Right atrium auricular region (tissue), 2 donors: Measurements from ENCODE around the gene ZMIZ2. TPM values are rescaled to one million over a fixed set of nuclear protein-coding genes. Genes with fewer than 3 reads are reported as not detected.
"Not testable (repeated sequence)": the region's sequence is repeated elsewhere in the genome, so short reads cannot be mapped to it uniquely, and the experiment has no call there.

ENCODE experiments used
- DNase-seq: peaks from one replicate; pipeline ENCODE4 v3.0.0-alpha.2; 2019; ENCODE audit warnings: low spot score
- H3K27ac ChIP-seq, 2 donors: fragments of 200-600 bp; sonication (generic); 1 replicate in 1 of 2; 2 replicates in 1 of 2; pipeline ENCODE4 v1.5.1; 2016 to 2019
- H3K27me3 ChIP-seq, 2 donors: fragments of 200-600 bp; sonication (generic); one replicate each; pipeline versions ENCODE4 v1.5.1 to v1.6.0; 2017 to 2019
- H3K36me3 ChIP-seq: fragments of 200-600 bp; sonication (generic); one replicate; pipeline ENCODE4 v1.5.1; 2016
- H3K4me1 ChIP-seq, 2 donors: fragments of 200-600 bp; sonication (generic); one replicate each; pipeline versions ENCODE4 v1.5.1 to v1.6.0; 2017 to 2019
- H3K4me3 ChIP-seq, 2 donors: fragments of 200-600 bp; sonication (generic); 1 replicate in 1 of 2; 2 replicates in 1 of 2; pipeline ENCODE4 v1.5.1; 2017 to 2019; ENCODE audit warnings: mild to moderate bottlenecking in 1 of 2, moderate library complexity in 1 of 2
- H3K9me3 ChIP-seq, 2 donors: fragments of 200-600 bp; sonication (generic); one replicate each; pipeline ENCODE4 v1.5.1; 2019
- CTCF ChIP-seq, 2 donors: fragments of 200-600 bp; sonication (generic); IDR thresholded peaks; one replicate each; pipeline ENCODE4 v1.5.1; 2019; ENCODE audit warnings: antibody characterized with exemption in 2 of 2
- total RNA-seq, 2 donors: library from RNA; depleted of rRNA; stranded (reverse); fragments of >200 nt; gene quantifications; one replicate each; pipeline ENCODE4 v1.1.0, GENCODE V29; 2016

The ZMIZ2 gene
- total RNA-seq, 2 donors from 2014 or later = 14.1 to 21.3 TPM

GRCh38 chr7:44712012-44712411 lies 36.6 kb upstream of the ZMIZ2 start:
- peak overlapping the region; percentile 55 to 58 for H3K27ac ChIP-seq
- H3K4me1 ChIP-seq = peaks cover 0 to 16% of the 10 kb centered on the region in 2 donors
- TF ChIP-seq CTCF (IDR thresholded peaks at IDR 0.05) = no peak

GRCh38 chr7:44713141-44713540 lies 35.5 kb upstream of the ZMIZ2 start:
- TF ChIP-seq CTCF (IDR thresholded peaks at IDR 0.05) = no peak
- no peaks in the 10 kb centered on the region for H3K27me3 ChIP-seq
- H3K27ac ChIP-seq = peak overlapping the region; percentile 55 to 66
- peaks cover 0 to 21% of the 10 kb centered on the region in 2 donors for H3K4me1 ChIP-seq
- peaks cover 21% of the 10 kb centered on the region for H3K36me3 ChIP-seq
- no peaks in the 10 kb centered on the region for H3K9me3 ChIP-seq
- DNase-seq = no peak
- H3K4me3 ChIP-seq = no peak overlapping the region

More at GRCh38 chr7:44712012-44712411, 36.6 kb upstream of the ZMIZ2 start:
- Histone ChIP-seq H3K36me3 (peaks cover 31% of the 10 kb centered on the region), H3K9me3 (no peaks in the 10 kb centered on the region), H3K27me3 (no peaks in the 10 kb centered on the region), H3K4me3 (no peak overlapping the region)
- no peak for DNase-seq

- no peaks in the 10 kb centered on the region for H3K27me3 ChIP-seq
- DNase-seq = no peak
- H3K36me3 ChIP-seq = peaks cover 14% of the 10 kb centered on the region
- peaks cover 0 to 21% of the 10 kb centered on the region in 2 donors for H3K4me1 ChIP-seq
- H3K4me3 ChIP-seq = no peak overlapping the region
- no peaks in the 10 kb centered on the region for H3K9me3 ChIP-seq
- peak overlapping the region; percentile 55 to 66 for H3K27ac ChIP-seq
- TF ChIP-seq CTCF (IDR thresholded peaks at IDR 0.05) = no peak
Measured at GRCh38 chr7:44713680-44714335, 34.8 kb upstream of the ZMIZ2 start.

- no peak overlapping the region for H3K27ac ChIP-seq
- no peak for TF ChIP-seq CTCF (IDR thresholded peaks at IDR 0.05)
- DNase-seq = no peak
Measured at GRCh38 chr7:44716205-44716604, 32.4 kb upstream of the ZMIZ2 start.

GRCh38 chr7:44720301-44720700 lies 28.3 kb upstream of the ZMIZ2 start:
- no peaks in the 10 kb centered on the region for H3K36me3 ChIP-seq
- TF ChIP-seq CTCF (IDR thresholded peaks at IDR 0.05) = no peak

More at GRCh38 chr7:44716205-44716604, 32.4 kb upstream of the ZMIZ2 start:
- Histone ChIP-seq H3K36me3 (no peaks in the 10 kb centered on the region), H3K4me1 (peaks cover 0 to 21% of the 10 kb centered on the region in 2 donors), H3K9me3 (no peaks in the 10 kb centered on the region), H3K27me3 (no peaks in the 10 kb centered on the region), H3K4me3 (no peak overlapping the region)

GRCh38 chr7:44724276-44724675 lies 24.4 kb upstream of the ZMIZ2 start:
- TF ChIP-seq CTCF (IDR thresholded peaks at IDR 0.05) = no peak
- Histone ChIP-seq H3K27me3 (no peaks in the 10 kb centered on the region), H3K4me1 (peaks cover 0 to 9% of the 10 kb centered on the region in 2 donors), H3K36me3 (no peaks in the 10 kb centered on the region), H3K9me3 (no peaks in the 10 kb centered on the region), H3K4me3 (no peak overlapping the region), H3K27ac (no peak overlapping the region)
- DNase-seq = no peak

More at GRCh38 chr7:44720301-44720700, 28.3 kb upstream of the ZMIZ2 start:
- Histone ChIP-seq H3K9me3 (no peaks in the 10 kb centered on the region), H3K27ac (no peak overlapping the region), H3K4me1 (peaks cover 0 to 6% of the 10 kb centered on the region in 2 donors), H3K27me3 (no peaks in the 10 kb centered on the region), H3K4me3 (no peak overlapping the region)
- DNase-seq = no peak

GRCh38 chr7:44726250-44726649 lies 22.4 kb upstream of the ZMIZ2 start:
- not testable (repeated sequence) for H3K27ac ChIP-seq, H3K4me3 ChIP-seq, H3K4me1 ChIP-seq, H3K36me3 ChIP-seq, DNase-seq, H3K9me3 ChIP-seq, H3K27me3 ChIP-seq
